Thymus (tissue), 11 donors: Measurements from ENCODE around the gene GRIK3. TPM values are rescaled to one million over a fixed set of nuclear protein-coding genes. Genes with fewer than 3 reads are reported as not detected.

Experiments used
- DNase-seq, 9 donors: peaks; one replicate each; pipeline ENCODE4 v3.0.0-alpha.2; 2013; ENCODE audit warnings: low spot score in 9 of 9, low read depth in 6 of 9, missing footprints in 1 of 9
- H3K27ac ChIP-seq, 2 donors: one replicate each; pipeline ENCODE4 v1.5.1; 2013; ENCODE audit warnings: control low read depth in 1 of 2, low read depth in 1 of 2, low read length in 1 of 2, mild to moderate bottlenecking in 1 of 2, moderate library complexity in 1 of 2
- H3K27me3 ChIP-seq, 2 donors: one replicate each; pipeline ENCODE4 v1.5.1; 2013; ENCODE audit warnings: low read length in 1 of 2; ENCODE audit not compliant: control insufficient read depth in 2 of 2, insufficient read depth in 1 of 2
- H3K36me3 ChIP-seq, 2 donors: one replicate each; pipeline ENCODE4 v1.5.1; 2013; ENCODE audit warnings: low read length in 1 of 2, mild to moderate bottlenecking in 1 of 2, moderate library complexity in 1 of 2; ENCODE audit not compliant: control insufficient read depth in 2 of 2, insufficient read depth in 2 of 2
- H3K4me1 ChIP-seq, 2 donors: one replicate each; pipeline ENCODE4 v1.5.1; 2013; ENCODE audit warnings: low read length in 2 of 2; ENCODE audit not compliant: control insufficient read depth in 2 of 2, insufficient read depth in 2 of 2
- H3K4me3 ChIP-seq, 2 donors: one replicate each; pipeline ENCODE4 v1.5.1; 2013; ENCODE audit warnings: low read length in 2 of 2, control low read depth in 1 of 2, mild to moderate bottlenecking in 1 of 2
- H3K9me3 ChIP-seq, 2 donors: one replicate each; pipeline ENCODE4 v1.5.1; 2013; ENCODE audit warnings: low read length in 1 of 2, mild to moderate bottlenecking in 1 of 2; ENCODE audit not compliant: control insufficient read depth in 2 of 2, insufficient read depth in 1 of 2
- whole genome bisulfite sequencing: extraction: QIAGEN DNeasy Blood & Tissue Kit; methylation state at CpG from one replicate; pipeline ENCODE4 v1.1.7; 2013; 5-methylcytosine and 5-hydroxymethylcytosine counted together
- polyA plus RNA-seq: library from polyadenylated mRNA; stranded (reverse); fragments of 200-250 nt; gene quantifications from one replicate; pipeline ENCODE4 v1.2.3, GENCODE V29; 2013
- total RNA-seq: library from RNA; stranded (reverse); fragments of 120-200 nt; gene quantifications from one replicate; pipeline ENCODE4 v1.2.4, GENCODE V29; 2013
- donor health status: healthy.

GRIK3 gene
- total and polyA plus RNA-seq, 2 donors, result 0.05 to 0.16 TPM

GRCh38 chr1:36885540-36886357 lies 148.6 kb downstream of the GRIK3 start:
- Histone ChIP-seq H3K4me1 (no peaks in the 10 kb centered on the region), H3K9me3 (no peaks in the 10 kb centered on the region), H3K36me3 (no peaks in the 10 kb centered on the region), H3K4me3 (no peak overlapping the region), H3K27me3 (no peaks in the 10 kb centered on the region), H3K27ac (no peak overlapping the region)
- WGBS, result 87% methylated on average over 7 of the region's 7 CpGs
- no peak for DNase-seq

- Histone ChIP-seq H3K9me3 (no peaks in the 10 kb centered on the region), H3K4me1 (no peaks in the 10 kb centered on the region), H3K27me3 (no peaks in the 10 kb centered on the region), H3K36me3 (no peaks in the 10 kb centered on the region), H3K4me3 (no peak overlapping the region), H3K27ac (no peak overlapping the region)
- no peak for DNase-seq
- WGBS, result 89% methylated on average over 4 of the region's 4 CpGs
Measured at GRCh38 chr1:36884801-36885200, 149.5 kb downstream of the GRIK3 start.

DNA sequence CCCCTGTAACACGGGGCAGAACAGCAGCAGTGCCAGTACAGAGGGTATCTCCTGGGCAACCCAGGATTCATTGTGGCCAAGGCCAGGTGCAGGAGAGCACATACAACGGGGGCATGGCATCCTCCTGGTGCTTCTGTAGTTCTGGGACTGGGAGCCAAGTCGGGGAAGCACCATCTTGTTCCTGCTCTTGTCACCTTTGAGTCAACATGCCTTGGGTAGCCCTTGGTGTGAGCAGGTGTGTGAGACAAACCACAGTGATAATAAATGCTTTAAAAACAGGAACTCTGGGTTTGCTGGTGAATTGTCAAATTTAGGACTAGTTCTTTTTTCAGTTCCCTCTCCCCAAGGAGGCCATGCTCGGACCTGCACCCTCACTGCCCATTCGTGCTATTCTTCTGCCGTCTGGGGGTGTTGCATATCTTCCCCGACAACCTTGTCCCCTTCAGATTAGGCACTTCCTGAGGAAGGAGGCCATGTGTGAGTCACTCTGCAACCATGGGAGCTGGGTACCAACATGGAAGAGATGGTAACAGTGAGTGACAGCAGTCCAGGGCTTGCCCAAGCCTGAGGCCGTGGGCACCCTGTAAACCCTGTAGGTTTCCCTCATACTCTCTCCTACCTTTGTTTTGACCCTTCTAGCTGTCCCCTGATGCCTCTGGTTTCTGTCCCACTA lies 150.2 kb downstream of the GRIK3 start:
- no peak for DNase-seq

GRCh38 chr1:36883315-36883949 lies 150.9 kb downstream of the GRIK3 start:
- Histone ChIP-seq H3K36me3 (no peaks in the 10 kb centered on the region), H3K9me3 (no peaks in the 10 kb centered on the region), H3K27ac (no peak overlapping the region), H3K4me3 (no peak overlapping the region), H3K4me1 (no peaks in the 10 kb centered on the region), H3K27me3 (no peaks in the 10 kb centered on the region)
- 94% methylated on average over 3 of the region's 3 CpGs for WGBS
- DNase-seq, result no peak

More for the DNA sequence above, 150.2 kb downstream of the GRIK3 start:
- Histone ChIP-seq H3K27ac (no peak overlapping the region), H3K4me3 (no peak overlapping the region), H3K27me3 (no peaks in the 10 kb centered on the region), H3K4me1 (no peaks in the 10 kb centered on the region), H3K9me3 (no peaks in the 10 kb centered on the region), H3K36me3 (no peaks in the 10 kb centered on the region)
- WGBS, result 57% methylated on average over 8 of the region's 8 CpGs

- H3K27ac ChIP-seq, result no peak overlapping the region
Measured at GRCh38 chr1:36882536-36883285, 151.6 kb downstream of the GRIK3 start.

DNA sequence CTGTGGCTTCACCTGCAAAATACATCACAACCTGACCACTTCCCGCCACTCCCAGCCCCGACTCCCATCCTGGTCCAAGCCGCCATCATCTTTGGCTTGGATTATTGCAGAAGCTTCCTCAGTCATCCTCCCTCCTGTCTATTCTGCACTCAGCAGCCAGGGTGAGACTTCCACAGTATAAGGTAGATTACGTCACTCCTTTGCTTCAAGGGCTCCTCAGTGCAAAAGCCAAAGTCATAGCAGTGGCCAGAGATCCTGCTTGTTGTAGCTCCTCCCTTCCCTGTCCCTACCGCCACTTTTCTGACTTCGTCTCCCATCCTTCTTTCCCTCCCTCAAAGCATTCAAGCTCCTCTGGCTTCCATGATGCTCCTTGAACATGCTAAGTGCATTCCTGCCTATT lies 152.8 kb downstream of the GRIK3 start:
- H3K27ac ChIP-seq, result no peak overlapping the region
- H3K4me1 ChIP-seq, result no peaks in the 10 kb centered on the region
- H3K4me3 ChIP-seq, result no peak overlapping the region
- no peak for DNase-seq
- H3K9me3 ChIP-seq, result no peaks in the 10 kb centered on the region
- WGBS, result 91% methylated on average over 6 of the region's 6 CpGs
- H3K27me3 ChIP-seq, result no peaks in the 10 kb centered on the region
- no peaks in the 10 kb centered on the region for H3K36me3 ChIP-seq

More at GRCh38 chr1:36882536-36883285, 151.6 kb downstream of the GRIK3 start:
- no peaks in the 10 kb centered on the region for H3K36me3 ChIP-seq
- no peaks in the 10 kb centered on the region for H3K9me3 ChIP-seq
- no peak overlapping the region for H3K4me3 ChIP-seq
- no peaks in the 10 kb centered on the region for H3K27me3 ChIP-seq
- WGBS, result 96% methylated on average over 11 of the region's 11 CpGs
- no peaks in the 10 kb centered on the region for H3K4me1 ChIP-seq
- DNase-seq, result no peak

GRCh38 chr1:36881068-36881405 lies 153.3 kb downstream of the GRIK3 start:
- Histone ChIP-seq H3K4me1 (no peaks in the 10 kb centered on the region), H3K36me3 (no peaks in the 10 kb centered on the region), H3K27ac (no peak overlapping the region), H3K9me3 (no peaks in the 10 kb centered on the region), H3K27me3 (no peaks in the 10 kb centered on the region), H3K4me3 (no peak overlapping the region)
- WGBS, result 89% methylated on average over 3 of the region's 3 CpGs
- DNase-seq, result no peak

GRCh38 chr1:36880155-36881067 lies 153.9 kb downstream of the GRIK3 start:
- H3K36me3 ChIP-seq, result no peaks in the 10 kb centered on the region
- no peak for DNase-seq
- no peak overlapping the region for H3K27ac ChIP-seq
- no peaks in the 10 kb centered on the region for H3K9me3 ChIP-seq
- H3K4me3 ChIP-seq, result no peak overlapping the region
- no peaks in the 10 kb centered on the region for H3K27me3 ChIP-seq
- 93% methylated on average over 22 of the region's 22 CpGs for WGBS
- H3K4me1 ChIP-seq, result no peaks in the 10 kb centered on the region
